SK-N-SH treated with all-trans-retinoic acid at 6 μM for 48 hours (cell line): Measurements from ENCODE around the gene CPAMD8.

Source experiments
- ATAC-seq: fragments of 200-7000 bp; cut with Tn5 transposase; 3 replicates; pipeline ENCODE4 v1.9.1; 2020; ENCODE audit warnings: mild to moderate bottlenecking, moderate library complexity
- ARNTL ChIP-seq: fragments of 450-650 bp; formaldehyde crosslinking; IDR thresholded peaks from 2 replicates; pipeline ENCODE4 v1.5.0; 2020; ENCODE audit warnings: low read depth, mild to moderate bottlenecking, moderate library complexity, borderline replicate concordance
- BACH2 ChIP-seq: fragments of 250-450 bp; sonication (Bioruptor Pico); IDR thresholded peaks from 2 replicates; pipeline ENCODE4 v1.9.0; 2021; ENCODE audit warnings: mild to moderate bottlenecking, borderline replicate concordance
- CREB5 ChIP-seq: fragments of 250-450 bp; sonication (Bioruptor Pico); IDR thresholded peaks from 2 replicates; pipeline ENCODE4 v1.5.1; 2020; ENCODE audit warnings: low read depth, mild to moderate bottlenecking, moderate library complexity
- CSDC2 ChIP-seq: fragments of 250-450 bp; sonication (Bioruptor Pico); IDR thresholded peaks from 2 replicates; pipeline ENCODE4 v1.5.0; 2020; ENCODE audit warnings: mild to moderate bottlenecking, moderate library complexity
- CSRNP3 ChIP-seq: fragments of 250-450 bp; sonication (Bioruptor Pico); IDR thresholded peaks from 2 replicates; pipeline ENCODE4 v1.5.1; 2021; ENCODE audit warnings: mild to moderate bottlenecking, moderate library complexity
- ESRRG ChIP-seq: fragments of 250-450 bp; sonication (Bioruptor Pico); IDR thresholded peaks from 2 replicates; pipeline ENCODE4 v1.6.1; 2021; ENCODE audit warnings: mild to moderate bottlenecking
- GLIS3 ChIP-seq: fragments of 250-450 bp; sonication (Bioruptor Pico); IDR thresholded peaks from 2 replicates; pipeline ENCODE4 v1.5.0; 2020; ENCODE audit warnings: mild to moderate bottlenecking, moderate library complexity
- ISL1 ChIP-seq: fragments of 250-450 bp; sonication (Bioruptor Pico); IDR thresholded peaks from 2 replicates; pipeline ENCODE4 v2.1.2; 2022; ENCODE audit warnings: mild to moderate bottlenecking, moderate library complexity
- OSR1 ChIP-seq: fragments of 250-450 bp; sonication (Bioruptor Pico); IDR thresholded peaks from 2 replicates; pipeline ENCODE4 v1.8.0; 2022; ENCODE audit warnings: moderate library complexity, mild to moderate bottlenecking, inconsistent platforms
- PATZ1 ChIP-seq: fragments of 250-450 bp; sonication (Bioruptor Pico); IDR thresholded peaks from 2 replicates; pipeline ENCODE4 v1.8.0; 2020; ENCODE audit warnings: mild to moderate bottlenecking, moderate library complexity, borderline replicate concordance
- POU6F1 ChIP-seq: fragments of 250-450 bp; sonication (Bioruptor Pico); IDR thresholded peaks from 2 replicates; pipeline ENCODE4 v1.8.0; 2021; ENCODE audit warnings: low read depth, mild to moderate bottlenecking, moderate library complexity, borderline replicate concordance
- RARB ChIP-seq: fragments of 250-450 bp; sonication (Bioruptor Pico); IDR thresholded peaks from 2 replicates; pipeline ENCODE4 v1.8.0; 2021; ENCODE audit warnings: mild to moderate bottlenecking, moderate library complexity
- SNAI2 ChIP-seq: fragments of 250-450 bp; sonication (Bioruptor Pico); IDR thresholded peaks from 2 replicates; pipeline ENCODE4 v1.5.0; 2020; ENCODE audit warnings: mild to moderate bottlenecking, moderate library complexity
- TOX ChIP-seq: fragments of 250-450 bp; sonication (Bioruptor Pico); IDR thresholded peaks from 2 replicates; pipeline ENCODE4 v1.8.0; 2021; ENCODE audit warnings: mild to moderate bottlenecking, moderate library complexity, borderline replicate concordance
- TSHZ2 ChIP-seq: fragments of 250-450 bp; sonication (Bioruptor Pico); IDR thresholded peaks from 2 replicates; pipeline ENCODE4 v1.5.0; 2020; ENCODE audit warnings: mild to moderate bottlenecking, moderate library complexity
- ZFP3 ChIP-seq: fragments of 250-450 bp; sonication (Bioruptor Pico); IDR thresholded peaks from 2 replicates; pipeline ENCODE4 v1.5.0; 2020; ENCODE audit warnings: mild to moderate bottlenecking, moderate library complexity
- ZFP30 ChIP-seq: fragments of 450-650 bp; formaldehyde crosslinking; IDR thresholded peaks from 2 replicates; pipeline ENCODE4 v1.5.0; 2022; ENCODE audit warnings: mild to moderate bottlenecking, moderate library complexity
- ZNF565 ChIP-seq: fragments of 450-650 bp; formaldehyde crosslinking; conservative IDR thresholded peaks from 2 replicates; pipeline ENCODE4 v1.5.0; 2020; ENCODE audit warnings: low read depth, mild to moderate bottlenecking, moderate library complexity
- ZNF8 ChIP-seq: fragments of 450-650 bp; formaldehyde crosslinking; IDR thresholded peaks from 2 replicates; pipeline ENCODE4 v1.5.0; 2020; ENCODE audit warnings: mild to moderate bottlenecking, moderate library complexity

The CPAMD8 gene

GRCh38 chr19:16859626-16860025, 167.0 kb downstream of the CPAMD8 start:
- TF ChIP-seq CSRNP3 (CRISPR knock-in tag) (no peak), ZNF8 (CRISPR knock-in tag) (no peak), POU6F1 (CRISPR knock-in tag) (no peak), ZNF565 (CRISPR knock-in tag) (no peak), ESRRG (CRISPR knock-in tag) (no peak), SNAI2 (CRISPR knock-in tag) (no peak), OSR1 (no peak), ZFP3 (CRISPR knock-in tag) (no peak), CSDC2 (CRISPR knock-in tag) (no peak), PATZ1 (CRISPR knock-in tag) (no peak), TOX (no peak), TSHZ2 (CRISPR knock-in tag) (no peak), ISL1 (CRISPR knock-in tag) (no peak), CREB5 (CRISPR knock-in tag) (no peak), ARNTL (CRISPR knock-in tag) (no peak)
- ATAC-seq, result no peak

- no peak for ATAC-seq
- no peak for TF ChIP-seq OSR1
- no peak for TF ChIP-seq PATZ1 (CRISPR knock-in tag)
- TF ChIP-seq SNAI2 (CRISPR knock-in tag), result no peak
- no peak for TF ChIP-seq GLIS3 (CRISPR knock-in tag)
These were observed 170.5 kb downstream of the CPAMD8 start for GRCh38 chr19:16856091-16856490.

- ATAC-seq, result no peak
- TF ChIP-seq RARB (CRISPR knock-in tag), result no peak
- no peak for TF ChIP-seq TSHZ2 (CRISPR knock-in tag)
- no peak for TF ChIP-seq BACH2 (CRISPR knock-in tag)
- TF ChIP-seq ZFP30, result no peak
- no peak for TF ChIP-seq SNAI2 (CRISPR knock-in tag)
- no peak for TF ChIP-seq ARNTL (CRISPR knock-in tag)
These were observed 173.5 kb downstream of the CPAMD8 start for GRCh38 chr19:16853066-16853465.
